ENCODE measurements around the gene ARL8A. TPM values are rescaled to one million over a fixed set of nuclear protein-coding genes. Genes with fewer than 3 reads are reported as not detected.

The ARL8A gene
- total RNA-seq, 4 donors from 2014 or later: 41.1 to 60.8 (median 53.6) TPM

- Histone ChIP-seq H3K4me3 (no peak overlapping the region), H3K36me3 (peaks cover 0 to 5% (median 3%) of the 10 kb centered on the region in 4 donors), H3K27ac (replicated peaks in 1 of 4) (peak overlapping the region in 1 of 4 donors; percentile 18), H3K9me3 (no peaks in the 10 kb centered on the region), H3K4me1 (peaks cover 25 to 45% (median 38%) of the 10 kb centered on the region in 4 donors), H3K27me3 (no peaks in the 10 kb centered on the region)
- 97% methylated on average over 18 of the region's 26 CpGs for WGBS
- TF ChIP-seq CTCF (IDR thresholded peaks at IDR 0.05): no peak
- TF ChIP-seq POLR2AphosphoS5 (IDR thresholded peaks at IDR 0.05): no peak
- TF ChIP-seq EP300 (IDR thresholded peaks at IDR 0.05): no peak
- TF ChIP-seq POLR2A (IDR thresholded peaks at IDR 0.05; ENCODE audit: low read depth): no peak
- intact Hi-C loops (cut with DNase I): no loop called here
- DNase-seq (ENCODE audit: extremely low spot score): no peak
Measured at GRCh38 chr1:202127836-202128622, 16.5 kb downstream of the ARL8A start.

GRCh38 chr1:202127061-202127460 lies 17.5 kb downstream of the ARL8A start:
- 90% methylated on average over 6 of the region's 6 CpGs for WGBS
- no peak for DNase-seq (ENCODE audit: extremely low spot score)
- H3K36me3 ChIP-seq: no peaks in the 10 kb centered on the region
- H3K9me3 ChIP-seq: no peaks in the 10 kb centered on the region
- no peak overlapping the region for H3K27ac ChIP-seq (replicated peaks in 1 of 4)
- H3K4me1 ChIP-seq: peaks cover 20 to 44% (median 36%) of the 10 kb centered on the region in 4 donors
- intact Hi-C loops (cut with DNase I): no loop called here
- TF ChIP-seq EP300 (IDR thresholded peaks at IDR 0.05) (no peak), POLR2A (IDR thresholded peaks at IDR 0.05; ENCODE audit: low read depth) (no peak), POLR2AphosphoS5 (IDR thresholded peaks at IDR 0.05) (no peak), CTCF (IDR thresholded peaks at IDR 0.05) (no peak)
- no peak overlapping the region for H3K4me3 ChIP-seq
- H3K27me3 ChIP-seq: no peaks in the 10 kb centered on the region

DNA sequence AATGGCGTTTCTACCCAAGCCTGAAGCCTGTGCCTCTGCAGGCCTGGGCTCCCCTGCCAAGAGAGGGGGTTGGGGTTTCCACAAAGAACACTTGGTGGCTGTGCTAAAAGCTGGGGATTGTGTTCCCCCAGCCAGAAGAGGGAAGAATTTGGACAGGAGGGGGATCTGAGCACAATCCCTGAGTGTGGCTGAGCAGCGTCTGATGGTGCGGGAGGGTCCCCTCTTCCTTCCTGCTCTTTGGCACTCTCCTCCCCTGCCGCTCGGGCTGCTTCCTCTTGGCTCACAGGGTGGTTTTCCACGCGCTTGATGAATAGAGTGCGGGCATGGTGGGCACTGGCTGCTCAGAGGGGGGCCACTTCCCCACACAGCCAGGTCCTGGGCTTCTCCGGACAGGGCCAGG lies 18.1 kb downstream of the ARL8A start:
- Histone ChIP-seq H3K4me3 (no peak overlapping the region), H3K27ac (replicated peaks in 1 of 4) (no peak overlapping the region), H3K36me3 (no peaks in the 10 kb centered on the region), H3K9me3 (no peaks in the 10 kb centered on the region), H3K4me1 (peaks cover 14 to 38% (median 30%) of the 10 kb centered on the region in 4 donors), H3K27me3 (no peaks in the 10 kb centered on the region)
- intact Hi-C loops (cut with DNase I): no loop called here
- DNase-seq (ENCODE audit: extremely low spot score): no peak
- TF ChIP-seq CTCF (IDR thresholded peaks at IDR 0.05) (no peak), EP300 (IDR thresholded peaks at IDR 0.05) (no peak), POLR2AphosphoS5 (IDR thresholded peaks at IDR 0.05) (no peak), POLR2A (IDR thresholded peaks at IDR 0.05; ENCODE audit: low read depth) (no peak)
- 46% methylated on average over 5 of the region's 9 CpGs for WGBS

DNA sequence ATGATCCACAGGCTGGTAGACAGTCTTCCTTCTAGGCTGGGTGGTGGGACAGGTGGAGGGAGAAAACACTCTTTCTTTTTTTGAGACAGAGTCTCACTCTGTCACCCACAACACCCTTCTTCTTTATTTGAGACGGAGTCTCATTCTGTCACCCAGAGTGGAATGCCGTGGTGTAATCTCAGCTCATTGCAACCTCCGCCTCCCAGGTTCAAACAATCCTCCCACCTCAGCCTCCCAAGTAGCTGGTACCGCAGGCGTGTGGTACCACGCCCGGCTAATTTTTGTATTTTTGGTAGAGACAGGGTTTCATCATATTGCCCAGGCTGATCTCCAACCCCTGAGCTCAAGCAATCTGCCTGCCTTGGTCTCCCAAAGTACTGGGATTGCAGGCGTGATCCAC lies 18.9 kb downstream of the ARL8A start:
- H3K27me3 ChIP-seq: no peaks in the 10 kb centered on the region
- H3K9me3 ChIP-seq: no peaks in the 10 kb centered on the region
- H3K4me1 ChIP-seq: peaks cover 9 to 30% (median 22%) of the 10 kb centered on the region in 4 donors
- WGBS: 94% methylated on average over 8 of the region's 8 CpGs
- no peak for TF ChIP-seq CTCF (IDR thresholded peaks at IDR 0.05)
- intact Hi-C loops (cut with DNase I): no loop called here
- H3K4me3 ChIP-seq: no peak overlapping the region
- no peak for DNase-seq (ENCODE audit: extremely low spot score)
- H3K27ac ChIP-seq (replicated peaks in 1 of 4): no peak overlapping the region
- H3K36me3 ChIP-seq: no peaks in the 10 kb centered on the region

GRCh38 chr1:202124142-202124541 lies 20.4 kb downstream of the ARL8A start:
- Histone ChIP-seq H3K27me3 (no peaks in the 10 kb centered on the region), H3K9me3 (no peaks in the 10 kb centered on the region), H3K27ac (replicated peaks in 1 of 4) (no peak overlapping the region), H3K36me3 (no peaks in the 10 kb centered on the region), H3K4me1 (peaks cover 5 to 17% (median 9%) of the 10 kb centered on the region in 4 donors), H3K4me3 (no peak overlapping the region)
- WGBS: 86% methylated on average over 7 of the region's 7 CpGs
- no peak for DNase-seq (ENCODE audit: extremely low spot score)
- intact Hi-C loops (cut with DNase I): no loop called here
- TF ChIP-seq POLR2AphosphoS5 (IDR thresholded peaks at IDR 0.05): no peak
- no peak for TF ChIP-seq EP300 (IDR thresholded peaks at IDR 0.05)
- no peak for TF ChIP-seq POLR2A (IDR thresholded peaks at IDR 0.05; ENCODE audit: low read depth)
- no peak for TF ChIP-seq CTCF (IDR thresholded peaks at IDR 0.05)
